GM19239 (cell line): ENCODE data around the gene KRT7.
"Not testable (repeated sequence)": the region's sequence is repeated elsewhere in the genome, so short reads cannot be mapped to it uniquely, and the experiment has no call there.

ENCODE experiments used
- DNase-seq: peaks from one replicate; pipeline ENCODE4 v3.0.0; 2011; ENCODE audit warnings: low spot score; ENCODE audit not compliant: insufficient read length
- FAIRE-seq: peaks from 2 replicates; lab custom pipeline; 2011; peaks lifted over from hg19 to GRCh38; lab: Jason Lieb, UNC

Gene KRT7

DNA sequence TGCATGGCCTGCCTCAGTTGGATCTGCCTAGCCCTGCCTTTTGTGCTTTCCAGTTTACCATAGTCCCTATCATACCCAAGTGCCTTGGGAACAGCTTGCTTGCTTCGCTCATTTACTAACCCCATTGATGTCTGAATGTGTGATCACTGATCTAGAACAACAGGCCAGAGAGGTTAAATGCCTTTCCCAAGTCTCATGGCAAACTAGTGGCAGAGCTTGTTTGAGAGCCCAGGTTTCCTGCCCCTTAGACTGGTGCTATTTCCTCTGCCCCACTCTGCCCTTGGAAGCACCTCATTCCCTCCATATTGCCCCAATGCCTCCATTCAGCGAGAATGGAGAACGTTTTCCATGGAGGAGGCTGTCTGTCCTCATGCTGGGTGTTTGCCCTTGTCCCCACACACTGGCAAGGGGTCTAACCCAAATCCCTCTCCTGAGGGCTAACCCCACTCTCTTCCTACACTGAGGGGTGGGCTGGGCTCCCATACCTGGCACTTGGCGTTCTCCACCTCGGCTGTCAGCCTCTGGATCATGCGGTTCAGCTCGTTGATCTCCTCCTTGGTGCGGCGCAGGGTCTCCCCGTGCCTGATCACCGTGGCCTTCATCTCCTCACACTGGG is 19.8 kb downstream of the KRT7 start:
- DNase-seq (no peak), FAIRE-seq (no peak)

DNA sequence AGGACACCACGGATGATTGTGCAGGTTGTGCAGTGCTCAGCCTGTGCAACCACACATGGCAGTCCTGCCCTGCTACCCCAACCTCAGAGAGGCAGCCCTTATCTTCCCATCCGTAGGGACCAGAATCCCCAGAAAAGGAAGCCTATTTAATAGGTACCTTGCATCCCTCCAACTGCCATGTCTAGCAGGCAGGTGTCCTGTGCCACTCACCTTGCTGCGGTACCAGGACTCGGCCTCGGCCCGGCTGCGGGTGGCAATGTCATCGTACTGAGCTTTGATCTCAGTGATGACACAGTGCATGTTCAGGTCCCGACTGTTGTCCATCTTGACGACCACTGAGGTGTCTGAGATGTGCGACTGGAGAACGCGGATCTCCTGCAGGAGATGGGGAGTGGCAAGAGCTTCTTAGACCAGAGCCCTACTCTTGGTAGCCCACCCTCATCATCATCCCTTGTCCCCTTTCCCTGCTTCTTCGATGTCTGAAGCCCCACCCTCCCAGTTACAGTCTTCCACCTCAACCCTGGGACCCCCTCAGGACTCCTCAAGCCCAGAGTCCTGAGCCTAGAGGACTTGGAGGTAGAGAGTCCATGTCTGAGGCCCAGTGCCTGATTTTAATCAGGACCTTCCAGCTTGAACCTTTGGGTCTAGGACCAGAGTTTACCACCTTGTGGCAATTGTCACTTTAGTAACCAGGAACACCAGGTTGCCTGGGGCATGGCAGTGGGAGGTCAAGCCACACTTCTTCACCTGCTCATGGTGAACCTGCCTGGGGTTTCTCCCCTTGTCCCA is 20.5 kb downstream of the KRT7 start:
- FAIRE-seq = no peak
- no peak for DNase-seq

DNA sequence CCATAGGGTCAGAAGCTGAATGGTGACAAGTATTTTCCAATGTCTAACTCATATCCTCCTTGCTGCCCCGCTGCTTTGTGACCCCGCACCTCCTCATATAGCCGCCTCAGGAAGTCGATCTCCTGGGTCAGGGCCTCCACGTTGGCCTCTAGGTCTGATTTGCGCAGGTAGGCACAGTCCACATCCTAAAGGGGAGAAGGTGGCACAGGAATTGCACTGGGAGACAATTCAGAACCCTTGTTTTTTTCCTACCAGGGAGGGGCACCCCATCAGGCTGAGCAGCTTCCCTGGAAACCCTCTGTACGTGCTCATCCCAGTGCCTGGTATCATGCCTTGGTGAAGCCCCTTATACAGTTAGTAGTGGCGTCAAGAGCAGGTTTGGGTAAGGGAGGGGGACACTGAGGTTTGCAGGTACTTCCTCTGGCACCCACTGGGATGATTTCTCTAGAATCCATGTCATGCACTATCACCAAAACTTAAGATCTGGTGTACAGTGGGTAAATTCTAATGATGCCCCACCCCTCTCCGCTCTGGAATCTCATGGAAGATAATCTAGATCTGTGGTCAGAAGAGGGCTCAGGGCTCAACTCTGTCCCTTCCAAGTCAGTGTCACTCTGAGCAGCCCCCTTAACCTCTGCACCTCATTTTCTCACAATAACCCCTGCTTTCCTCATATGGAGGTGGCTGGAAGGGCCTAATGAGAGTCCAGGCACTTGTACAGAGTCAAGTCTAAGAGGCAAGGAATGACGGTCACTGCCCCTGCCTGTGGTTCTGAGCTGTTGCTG is 21.3 kb downstream of the KRT7 start:
- FAIRE-seq = no peak
- DNase-seq = no peak

DNA sequence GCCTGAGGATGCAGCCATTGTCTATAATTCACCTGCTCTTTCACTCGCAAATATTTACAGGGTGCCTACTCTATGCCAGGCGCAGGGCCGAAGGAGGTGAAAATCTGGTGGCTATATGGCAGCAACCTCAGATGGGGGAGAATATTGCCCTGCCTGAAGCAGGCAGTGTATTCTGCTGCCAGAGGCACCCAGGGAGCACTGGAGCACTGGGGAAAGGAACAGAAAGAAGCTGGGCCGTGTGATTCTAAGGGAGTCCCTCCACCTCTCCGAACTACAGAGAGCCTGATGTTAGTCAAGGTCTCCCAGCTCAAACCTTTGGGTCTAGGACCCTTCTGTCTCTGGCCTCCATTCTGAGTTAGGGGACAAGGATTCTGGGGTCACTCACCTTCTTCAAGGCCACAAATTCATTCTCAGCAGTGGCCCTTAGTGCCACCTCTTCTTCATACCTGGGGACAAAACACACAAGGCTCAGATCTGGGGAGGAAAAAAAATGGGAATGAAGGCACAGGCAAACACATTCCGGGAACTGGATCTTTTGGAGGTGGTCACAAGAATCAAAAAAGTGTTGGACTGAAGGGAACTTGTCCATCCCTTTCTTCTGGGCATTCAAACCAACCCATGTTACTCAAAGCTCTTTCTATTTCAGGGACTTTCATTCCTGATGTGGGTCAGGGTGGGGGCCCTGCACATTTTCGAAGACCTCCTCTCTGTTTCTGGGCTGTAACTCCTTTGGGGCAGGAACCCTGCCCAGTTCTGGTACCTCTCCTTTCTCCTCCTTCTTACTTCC is 22.1 kb downstream of the KRT7 start:
- FAIRE-seq = no peak
- no peak for DNase-seq

DNA sequence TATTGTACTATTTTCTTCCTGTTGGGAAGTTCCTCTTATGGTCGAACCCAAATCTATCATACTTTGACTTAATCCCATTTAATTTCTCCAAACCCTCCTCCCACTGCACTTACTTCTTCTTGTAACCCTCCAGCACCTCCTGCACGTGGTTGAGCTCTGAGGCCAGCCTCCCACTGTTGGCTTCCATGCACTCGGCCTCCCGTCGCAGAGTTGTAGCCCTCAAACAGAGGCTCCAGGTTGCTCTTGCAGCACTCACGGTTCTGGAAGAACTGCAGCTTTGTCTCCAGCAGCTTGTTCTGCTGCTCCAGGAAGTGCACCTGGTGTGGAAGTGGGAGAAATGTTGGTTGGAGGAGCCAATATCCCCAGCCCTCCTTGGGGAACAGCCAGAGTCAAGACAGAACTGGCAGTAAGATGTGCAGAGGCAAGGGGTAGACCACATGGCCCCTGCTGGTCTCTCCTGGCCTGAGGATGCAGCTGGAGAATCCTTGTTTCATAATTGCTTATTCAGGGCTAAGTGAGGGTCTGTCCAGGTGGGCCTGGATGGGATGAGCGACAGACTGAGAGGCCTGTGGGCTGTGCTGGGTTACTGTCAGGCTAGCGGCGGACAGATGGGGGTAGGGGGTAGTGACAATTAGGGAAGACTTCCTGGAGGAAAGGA is 23.0 kb downstream of the KRT7 start:
- no peak for FAIRE-seq

DNA sequence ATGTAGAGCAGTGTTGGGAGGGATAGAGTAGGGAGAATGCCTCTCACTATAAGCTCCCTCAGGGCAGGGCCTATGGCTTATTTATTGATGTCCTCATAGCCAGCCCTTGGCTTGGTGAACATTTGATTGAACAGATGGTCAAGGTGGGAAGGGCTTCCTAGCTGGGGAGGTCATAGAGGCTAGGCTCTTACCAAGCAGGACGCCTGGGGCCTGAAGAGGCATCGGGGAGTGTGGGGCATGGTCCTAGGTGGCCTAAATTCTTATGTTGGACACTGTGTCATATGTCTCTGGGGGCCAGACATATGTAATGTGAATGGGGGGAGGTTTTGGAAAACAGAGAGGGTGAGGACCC is 23.5 kb downstream of the KRT7 start:
- DNase-seq = no peak
- FAIRE-seq = no peak

More for the DNA sequence above, 23.0 kb downstream of the KRT7 start:
- no peak for DNase-seq

DNA sequence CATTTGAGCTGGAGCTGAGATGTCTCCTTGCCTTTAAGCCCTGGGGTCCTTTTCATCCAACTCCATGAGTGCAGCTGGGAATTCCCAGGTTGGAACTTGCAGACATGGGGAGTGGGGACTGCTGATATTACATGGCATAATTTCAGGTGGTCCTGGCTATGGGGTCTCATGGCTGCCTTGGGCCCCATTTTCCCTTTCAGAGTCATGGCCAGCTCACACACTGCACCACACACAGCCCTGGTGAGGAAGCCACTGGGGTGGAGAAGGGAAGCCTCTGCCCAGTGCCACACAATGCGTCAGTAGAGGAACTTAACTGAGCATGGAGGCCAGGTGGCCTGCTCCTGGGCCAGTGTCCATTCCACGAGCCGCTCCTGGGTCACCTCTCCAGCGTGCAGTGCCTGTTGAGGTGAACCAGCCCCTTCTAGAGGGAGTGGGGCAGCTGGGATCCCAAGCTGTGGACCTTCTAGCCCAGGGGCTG is 24.1 kb downstream of the KRT7 start:
- DNase-seq (no peak), FAIRE-seq (no peak)

DNA sequence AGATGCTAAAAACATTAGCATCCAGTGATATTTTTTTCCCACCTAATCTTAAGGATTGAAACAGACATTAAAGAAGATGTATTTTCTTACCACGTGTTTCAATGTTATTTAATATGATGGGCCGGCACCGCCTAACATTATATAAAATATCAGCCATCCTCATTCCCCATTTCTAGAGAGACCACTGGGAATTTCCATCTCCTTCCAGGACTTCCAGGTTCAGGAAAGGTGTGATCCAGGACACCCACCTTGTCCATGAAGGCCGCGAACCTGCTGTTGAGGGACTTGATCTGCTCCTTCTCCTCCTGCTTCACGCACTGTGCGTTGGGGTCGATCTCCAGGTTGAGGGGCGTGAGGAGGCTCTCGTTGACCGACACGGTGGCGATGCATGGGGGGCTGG is 24.9 kb downstream of the KRT7 start:
- FAIRE-seq = not testable (repeated sequence)

DNA sequence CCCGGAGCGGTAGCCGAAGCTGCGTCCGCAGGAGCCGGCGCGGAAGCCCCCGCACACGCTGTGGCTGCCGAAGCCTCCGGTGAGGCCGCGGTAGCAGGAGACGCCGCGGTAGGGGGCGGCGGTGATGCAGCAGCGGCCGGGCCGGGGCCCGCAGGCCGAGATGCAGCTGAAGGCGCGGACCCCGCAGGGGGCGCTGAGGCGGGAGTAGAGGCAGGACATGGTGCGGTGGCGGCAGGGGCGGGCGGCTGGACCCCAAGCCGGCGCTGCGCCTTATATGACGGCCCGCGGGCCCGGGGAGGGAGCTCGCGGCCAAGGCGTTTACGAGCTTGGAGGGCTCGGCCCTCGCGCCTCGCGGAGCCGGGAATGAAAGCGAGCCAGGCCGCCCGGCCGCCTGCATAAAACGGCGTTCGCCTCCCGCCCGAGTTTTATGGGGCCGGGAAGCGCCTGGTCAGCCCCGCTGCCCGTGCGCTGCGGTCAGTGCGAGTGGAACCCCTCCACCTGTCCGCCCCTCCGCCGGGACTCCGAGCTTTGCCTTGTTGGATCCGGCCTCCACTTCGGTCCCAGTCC is 25.4 kb downstream of the KRT7 start:
- no peak for DNase-seq
- FAIRE-seq = no peak

More for the DNA sequence above, 24.9 kb downstream of the KRT7 start:
- DNase-seq = not testable (repeated sequence)

DNA sequence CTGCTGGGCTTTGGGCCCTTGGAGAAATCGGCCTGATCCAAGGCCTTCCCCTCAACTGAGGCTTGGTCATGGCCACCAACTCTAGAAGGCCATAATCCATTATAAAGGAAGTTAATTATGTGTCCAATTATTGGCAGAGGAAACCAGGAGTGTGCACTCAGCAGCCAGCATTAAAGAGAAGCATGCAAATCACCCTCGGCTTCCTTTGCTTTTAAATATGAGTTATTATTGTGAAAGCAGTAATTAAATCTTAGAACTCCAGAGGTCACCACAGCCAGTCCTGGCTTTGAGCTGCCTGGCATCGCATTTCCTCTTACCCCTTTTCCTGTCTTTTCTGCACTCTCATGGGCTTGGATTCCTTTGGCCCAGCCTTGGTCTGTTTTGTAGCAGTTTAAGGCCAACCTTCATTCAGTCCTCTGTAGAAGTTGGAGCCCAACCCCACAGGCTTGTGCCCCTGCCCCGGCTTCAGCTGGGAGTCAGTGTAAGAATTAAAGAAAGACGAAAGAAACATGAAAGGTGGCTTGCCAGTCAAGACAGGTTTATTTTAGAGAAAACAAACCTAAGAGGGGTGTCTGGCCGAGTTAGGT is 26.7 kb downstream of the KRT7 start:
- DNase-seq (no peak), FAIRE-seq (no peak)

DNA sequence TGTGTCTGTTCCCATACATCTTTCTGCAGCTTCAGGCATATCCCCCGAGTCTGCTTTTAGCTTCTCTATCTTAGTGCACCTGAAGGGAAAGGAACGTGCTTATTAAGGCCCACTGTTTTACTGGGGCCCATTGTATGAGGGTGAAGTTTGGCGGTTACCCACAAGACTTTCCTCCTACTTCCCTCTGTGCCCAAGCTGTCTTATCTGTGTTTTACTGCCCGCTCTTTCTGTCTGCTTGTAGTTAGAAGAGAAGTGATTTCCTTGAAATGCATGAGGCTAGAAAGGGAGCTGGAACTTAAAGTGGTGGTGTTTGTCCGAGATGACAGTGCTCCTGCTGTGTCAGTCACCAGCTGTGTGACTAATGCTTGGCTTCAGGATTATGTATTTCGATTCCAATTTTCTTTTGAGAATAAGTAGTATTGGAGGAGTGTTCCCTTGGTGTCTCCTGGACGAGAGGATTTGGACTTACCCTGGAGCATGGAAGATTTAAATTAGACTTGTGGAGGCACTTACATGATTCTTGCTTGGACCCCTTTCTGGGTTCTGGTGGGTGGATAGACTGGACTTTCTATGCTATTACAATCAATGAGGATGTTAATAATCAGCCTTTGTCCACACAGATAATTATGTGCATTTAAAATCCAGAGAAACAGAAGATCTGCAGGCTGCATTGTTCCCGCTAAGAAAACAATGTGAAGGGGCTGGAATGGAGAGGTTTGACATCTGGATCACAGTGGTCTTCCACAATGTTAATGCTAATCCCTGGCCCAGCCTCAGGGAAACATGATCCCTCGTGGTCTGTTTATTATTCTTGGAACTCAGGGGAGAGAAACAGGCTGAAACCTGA is 27.5 kb downstream of the KRT7 start:
- DNase-seq (no peak), FAIRE-seq (no peak)

DNA sequence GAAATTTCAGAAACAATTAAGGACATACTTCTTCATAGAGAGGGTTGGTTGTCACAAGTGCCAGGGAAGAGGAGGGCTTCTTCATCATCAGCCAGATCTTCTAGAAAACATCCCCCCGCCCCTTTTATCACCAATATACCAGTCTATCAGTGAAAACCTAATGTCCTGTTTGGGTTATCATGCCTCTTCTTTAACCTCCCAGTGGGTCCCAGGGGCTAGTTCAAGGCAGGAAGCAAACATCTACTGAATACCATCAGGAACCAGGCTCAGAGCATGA is 28.1 kb downstream of the KRT7 start:
- DNase-seq (no peak), FAIRE-seq (no peak)

DNA sequence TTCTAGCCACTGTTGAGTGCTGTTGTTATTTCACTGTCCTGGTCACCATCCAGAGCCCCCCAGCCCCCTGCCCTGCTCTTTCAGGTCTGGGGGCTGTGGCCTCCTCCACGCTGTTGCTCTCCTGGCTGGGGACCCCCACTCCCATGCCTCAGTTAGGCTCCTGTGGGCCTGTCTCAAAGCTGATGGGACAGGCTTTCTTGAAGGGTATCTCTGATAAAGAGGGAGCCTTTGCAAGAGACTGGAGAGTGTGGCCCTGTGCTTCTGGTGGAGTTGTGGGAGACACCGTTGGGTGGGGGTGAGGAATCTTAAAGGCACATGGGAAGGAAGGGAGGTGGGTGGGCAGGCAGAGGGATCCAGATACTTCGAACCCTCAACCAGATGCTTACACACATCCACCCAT is 29.2 kb downstream of the KRT7 start:
- DNase-seq (no peak), FAIRE-seq (no peak)

DNA sequence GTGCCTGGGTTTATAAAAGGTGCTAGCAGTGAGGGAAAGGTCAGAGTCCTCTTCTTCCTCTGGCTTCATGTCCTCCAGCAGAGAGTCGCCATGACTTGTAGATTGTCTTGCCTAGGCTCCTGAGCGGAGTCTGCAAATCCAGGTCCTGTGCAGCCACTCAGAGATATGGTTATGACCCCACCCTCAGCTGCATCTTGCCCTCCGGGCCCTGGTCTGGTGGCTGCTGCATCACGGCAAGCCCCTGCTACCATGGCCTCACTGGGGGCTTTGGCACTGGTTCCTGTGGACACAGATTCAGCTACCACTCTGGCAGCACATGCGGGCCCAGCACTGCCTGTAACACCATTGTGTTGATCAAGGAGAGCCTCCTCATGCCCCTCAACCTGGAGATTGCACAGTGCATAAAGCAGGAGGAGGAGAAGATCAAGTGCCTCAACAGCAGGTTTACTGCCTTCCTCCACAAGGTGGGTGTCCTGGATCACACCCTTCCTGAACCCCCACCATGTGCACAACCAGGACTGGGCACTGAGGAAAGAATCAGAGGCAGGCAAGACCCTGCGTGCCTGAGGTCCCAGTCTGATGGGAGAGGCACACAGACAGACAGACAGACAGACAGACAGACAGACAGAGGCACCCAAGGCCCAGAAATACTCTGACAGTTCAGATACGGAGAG is 30.9 kb downstream of the KRT7 start:
- FAIRE-seq = no peak
- no peak for DNase-seq

DNA sequence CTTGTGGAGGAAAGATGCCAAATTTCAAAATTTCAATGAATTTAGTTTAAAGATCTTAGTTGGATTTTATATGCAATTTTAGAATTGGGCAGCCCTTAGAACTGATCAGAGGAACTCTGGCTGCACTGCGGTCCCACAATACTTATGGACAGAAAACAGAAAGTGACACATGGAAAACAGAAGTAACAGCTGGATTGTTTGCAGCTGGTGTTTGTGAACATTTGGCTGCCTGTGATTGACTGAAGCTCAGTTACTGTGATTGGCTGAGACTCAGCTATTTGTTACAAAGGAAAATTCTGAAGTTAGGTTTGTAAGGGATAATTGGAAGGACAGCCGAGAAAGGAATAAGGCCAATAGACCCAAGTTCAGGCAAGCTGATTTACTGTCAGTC is 31.4 kb downstream of the KRT7 start:
- DNase-seq (no peak), FAIRE-seq (no peak)

DNA sequence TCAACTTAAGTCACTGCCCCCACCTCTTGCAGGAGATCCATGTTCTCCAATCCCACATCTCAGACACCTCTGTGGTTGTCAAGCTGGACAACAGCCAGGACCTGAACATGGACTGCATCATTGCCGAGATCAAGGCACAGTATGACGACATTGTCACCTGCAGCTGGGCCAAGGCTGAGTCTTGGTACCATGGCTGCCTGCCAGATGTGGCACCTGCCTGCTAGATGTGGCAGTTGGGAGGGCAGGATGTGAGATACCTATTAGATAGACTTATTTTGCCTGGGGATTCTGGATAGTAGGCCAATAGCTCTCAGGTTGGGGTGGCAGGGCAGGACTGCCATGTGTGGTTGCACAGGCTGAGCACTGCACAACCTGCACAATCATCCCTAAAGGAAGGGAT is 33.5 kb downstream of the KRT7 start:
- FAIRE-seq = no peak

DNA sequence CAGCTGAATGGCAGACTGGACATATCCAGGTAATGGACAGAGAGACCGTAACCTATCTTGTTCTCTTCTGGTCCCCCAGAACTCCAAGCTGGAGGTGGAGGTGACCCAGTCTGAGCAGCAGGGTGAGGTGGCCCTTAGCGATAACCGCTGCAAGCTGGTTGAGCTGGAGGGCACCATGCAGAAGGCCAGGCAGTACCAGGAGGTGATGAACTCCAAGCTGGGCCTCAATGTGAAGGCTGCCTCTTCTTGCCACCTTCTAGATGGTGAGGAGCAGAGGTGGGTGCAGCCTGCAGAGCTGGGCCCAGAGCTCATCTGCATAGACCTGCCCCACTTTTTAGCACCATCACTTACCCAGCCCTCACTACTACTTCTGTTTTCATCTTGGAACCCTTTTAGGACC is 34.2 kb downstream of the KRT7 start:
- no peak for DNase-seq
- no peak for FAIRE-seq

More for the DNA sequence above, 33.5 kb downstream of the KRT7 start:
- DNase-seq = no peak

DNA sequence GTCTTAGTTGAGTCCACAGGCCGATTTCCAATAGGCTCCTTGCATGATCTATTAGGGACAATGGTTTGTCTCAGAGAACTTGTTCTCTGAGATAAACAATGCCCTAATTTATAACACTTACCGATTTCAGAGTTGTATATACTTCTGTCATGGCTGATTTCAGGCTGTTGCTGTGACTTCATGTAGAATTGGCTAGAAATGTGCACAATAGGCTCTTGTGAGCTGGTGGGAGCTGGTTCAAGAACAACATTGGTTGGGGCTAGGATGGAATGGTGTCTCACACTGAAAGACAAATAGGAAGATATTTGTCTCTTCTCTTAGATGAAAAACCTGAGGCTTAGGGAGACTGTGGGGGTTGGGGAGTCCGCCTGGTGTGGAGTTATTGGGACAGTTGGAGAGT is 34.7 kb downstream of the KRT7 start:
- DNase-seq = no peak
- FAIRE-seq = no peak
